HG03469 (cell line): ENCODE data around the gene RFX2.

ENCODE experiments used
- ATAC-seq: cut with Tn5 transposase; IDR thresholded peaks from one replicate; pipeline ENCODE4 v1.9.1; 2021; ENCODE audit warnings: mild to moderate bottlenecking, moderate library complexity, moderate number of reproducible peaks; ENCODE audit not compliant: unreplicated experiment

RFX2 gene

DNA sequence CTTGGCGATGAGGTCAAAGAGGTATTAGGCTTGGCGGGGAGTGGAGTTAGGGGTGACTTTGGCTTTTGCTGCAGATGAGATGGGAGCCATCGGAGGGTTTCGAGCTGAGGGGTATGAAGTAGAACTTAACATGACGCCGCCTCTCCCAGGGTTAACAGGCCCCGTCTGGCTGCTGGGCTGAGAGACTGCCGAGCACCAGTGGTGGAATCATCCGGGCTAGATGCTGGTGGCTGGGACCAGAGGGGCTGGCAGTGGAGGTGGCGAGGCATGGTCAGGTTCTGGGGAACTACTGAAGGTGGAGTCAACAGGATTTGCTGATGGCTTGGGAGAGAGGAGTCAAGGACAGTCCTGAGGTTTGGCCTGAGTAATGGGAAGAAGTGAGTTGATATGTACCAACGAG lies 4.9 kb downstream of the RFX2 start:
- no peak for ATAC-seq

DNA sequence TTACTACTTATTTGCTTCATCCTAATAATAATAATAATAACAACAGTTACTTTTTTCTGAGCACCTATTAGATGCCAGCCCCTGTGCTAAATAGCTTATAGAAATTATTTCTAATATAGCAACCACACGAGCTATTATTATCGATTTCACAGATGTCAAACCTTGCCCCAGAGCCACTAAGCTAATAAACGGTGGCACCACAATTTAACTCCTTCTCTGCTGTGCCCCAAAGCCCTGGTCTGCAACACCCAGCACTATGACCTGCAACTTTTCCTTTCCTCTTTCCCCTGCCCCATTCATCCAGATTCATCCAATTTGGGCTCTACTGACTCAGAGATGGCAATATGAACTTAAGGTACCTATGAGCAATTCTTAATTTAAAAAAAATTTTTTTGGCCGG lies 6.4 kb downstream of the RFX2 start:
- no peak for ATAC-seq

DNA sequence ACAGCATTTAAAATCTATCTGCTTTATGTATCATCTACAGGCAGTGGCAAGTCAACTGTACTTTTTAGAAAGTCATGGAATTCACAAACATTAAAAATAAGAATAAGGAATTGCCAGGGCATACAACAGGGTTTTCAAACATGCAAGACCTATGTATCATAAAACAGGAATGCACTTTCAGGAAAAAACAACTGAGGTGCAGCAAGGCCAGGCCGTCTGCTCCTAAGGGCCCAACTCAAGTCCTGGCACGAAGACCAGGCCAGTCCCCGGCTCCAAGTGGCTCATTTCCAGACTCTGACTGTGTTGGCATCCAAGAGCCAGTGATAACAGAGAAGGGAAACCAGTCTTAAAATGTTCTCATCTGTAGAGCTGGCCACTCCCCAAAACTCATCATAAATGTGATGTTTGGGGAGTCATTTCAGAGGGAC lies 7.1 kb downstream of the RFX2 start:
- ATAC-seq, result no peak

DNA sequence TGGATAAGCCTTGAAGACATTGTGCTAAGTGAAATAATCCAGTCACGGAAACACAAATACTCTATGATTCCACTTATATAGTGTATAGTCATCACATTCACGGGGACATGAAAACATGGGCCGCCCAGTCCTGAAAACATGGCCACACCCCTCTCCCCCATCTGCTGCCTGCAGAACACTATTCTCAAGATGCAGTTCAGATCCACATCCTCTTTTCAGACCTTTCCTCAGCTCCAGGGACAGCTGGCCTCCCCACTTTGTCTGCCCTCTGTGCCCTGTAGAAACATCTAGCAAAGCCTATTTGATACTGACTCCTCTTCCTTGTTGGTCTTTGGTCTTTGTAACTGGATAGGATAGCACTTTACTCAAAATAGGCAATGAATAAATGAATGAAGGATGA lies 8.3 kb downstream of the RFX2 start:
- no peak for ATAC-seq

- ATAC-seq, result no peak
These were observed 8.9 kb downstream of the RFX2 start for GRCh38 chr19:6101291-6101825.

DNA sequence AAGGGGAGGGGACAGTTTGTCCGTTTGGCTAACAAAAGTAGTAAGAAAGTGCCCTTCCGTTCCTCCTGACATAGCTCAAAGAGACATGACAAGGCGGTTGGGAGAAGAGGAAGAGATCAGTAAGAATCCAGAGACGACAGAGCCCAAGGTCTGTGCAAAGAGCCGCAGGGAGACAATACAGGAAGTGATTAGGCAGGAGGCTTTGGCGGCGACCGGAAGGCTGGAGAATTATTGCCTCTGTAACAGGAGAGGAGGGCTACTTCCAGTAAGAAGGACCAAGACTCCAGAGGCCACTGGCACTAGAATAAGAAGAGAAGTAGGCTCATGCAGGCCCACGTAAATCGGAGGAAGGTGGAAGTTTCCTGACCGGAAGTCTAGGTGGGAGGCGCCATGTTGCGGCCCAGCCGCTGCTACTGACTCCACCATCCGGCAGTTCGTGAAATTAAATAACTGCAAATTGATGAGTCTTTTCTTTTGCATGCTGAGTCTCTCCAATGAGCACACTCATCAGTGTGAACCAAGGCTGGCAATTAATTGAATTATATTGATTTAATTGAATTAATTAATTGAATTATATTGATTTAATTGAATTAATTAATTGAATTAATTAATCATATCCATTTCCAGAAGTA lies 9.9 kb downstream of the RFX2 start:
- ATAC-seq, result no peak

DNA sequence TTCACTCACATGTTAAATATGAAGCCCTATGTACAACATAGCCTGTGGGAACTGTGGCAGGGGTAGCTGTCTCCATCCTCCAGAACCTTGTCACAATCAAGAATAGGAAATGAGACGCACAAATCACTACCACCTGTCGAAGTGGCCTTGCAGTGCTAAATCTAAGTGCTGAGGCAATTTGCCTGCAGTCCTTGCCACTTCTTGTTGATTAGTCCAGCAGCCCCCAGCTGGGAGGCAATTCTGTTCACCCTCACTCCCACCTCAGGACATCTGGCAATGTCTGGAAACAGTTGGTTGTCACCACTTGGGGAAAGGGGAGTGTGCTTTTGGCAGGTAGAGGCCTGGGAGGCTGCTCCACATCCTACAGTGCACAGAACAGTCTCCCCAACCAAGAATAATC lies 10.7 kb downstream of the RFX2 start:
- ATAC-seq, result no peak

GRCh38 chr19:6099033-6099432 lies 11.3 kb downstream of the RFX2 start:
- no peak for ATAC-seq

- no peak for ATAC-seq
These were observed 11.7 kb downstream of the RFX2 start for GRCh38 chr19:6098574-6098973.

DNA sequence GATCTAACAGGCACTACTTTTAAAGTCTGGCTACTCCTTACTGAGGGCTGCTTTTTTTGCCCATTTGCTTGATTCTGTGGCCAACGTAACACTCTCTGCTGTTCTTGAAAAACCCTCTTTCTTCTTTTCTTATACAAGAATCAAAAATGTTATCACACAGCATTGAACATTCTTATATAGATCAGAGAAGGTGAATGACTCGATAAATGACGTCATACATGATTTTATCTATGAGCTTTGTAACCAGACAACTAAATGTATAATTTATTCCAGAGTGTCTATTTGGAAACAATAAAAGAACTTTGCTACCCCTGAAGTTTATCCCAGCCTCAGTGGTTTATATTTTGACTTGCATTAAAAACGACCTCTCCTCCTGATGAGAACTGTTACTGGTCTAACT lies 12.4 kb downstream of the RFX2 start:
- no peak for ATAC-seq

DNA sequence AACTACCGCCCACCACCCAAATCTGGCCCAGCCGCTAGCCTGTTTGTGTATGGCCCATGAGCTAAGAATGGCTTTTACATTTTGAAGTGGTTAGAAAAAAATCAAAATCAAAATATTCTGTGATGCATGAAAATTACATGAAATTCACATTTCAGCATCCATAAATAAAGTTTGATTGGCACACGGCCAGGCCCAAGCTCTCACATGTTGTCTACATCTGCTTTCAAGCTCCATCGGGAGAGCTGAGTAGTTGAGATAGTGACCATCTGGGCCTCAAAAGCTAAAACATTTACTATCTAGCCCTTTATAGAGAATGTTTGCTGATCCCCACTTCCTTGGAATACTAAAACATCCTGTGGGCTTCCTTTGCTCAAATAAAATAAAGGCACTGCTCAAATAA lies 14.5 kb downstream of the RFX2 start:
- no peak for ATAC-seq

- ATAC-seq, result no peak
These were observed 17.7 kb downstream of the RFX2 start for GRCh38 chr19:6092329-6093286.

- no peak for ATAC-seq
These were observed 18.5 kb downstream of the RFX2 start for GRCh38 chr19:6091771-6092291.

GRCh38 chr19:6090634-6091033 lies 19.7 kb downstream of the RFX2 start:
- no peak for ATAC-seq

GRCh38 chr19:6088602-6089049 lies 21.7 kb downstream of the RFX2 start:
- no peak for ATAC-seq

- ATAC-seq, result no peak
These were observed 23.2 kb downstream of the RFX2 start for GRCh38 chr19:6087074-6087571.

GRCh38 chr19:6086068-6086788 lies 24.1 kb downstream of the RFX2 start:
- ATAC-seq, result no peak

DNA sequence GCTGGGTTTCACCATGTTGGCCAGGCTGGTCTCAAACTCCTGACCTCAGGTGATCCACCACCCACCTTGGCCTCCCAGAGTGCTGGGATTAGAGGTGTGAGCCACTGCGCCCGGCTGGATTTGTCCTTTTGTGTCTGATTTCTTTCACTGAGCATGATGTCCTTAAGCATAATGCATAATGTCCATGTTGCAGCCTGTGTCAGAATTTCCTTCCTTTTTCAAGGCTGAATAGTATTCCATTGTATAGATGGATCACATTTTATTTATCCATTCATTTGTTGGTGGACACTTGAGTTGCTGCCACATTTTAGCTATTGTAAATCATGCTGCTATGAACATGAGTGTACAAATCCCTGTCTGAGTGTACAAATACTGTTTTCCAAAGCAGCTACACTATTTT lies 25.5 kb downstream of the RFX2 start:
- ATAC-seq, result no peak

- no peak for ATAC-seq
These were observed 31.2 kb downstream of the RFX2 start for GRCh38 chr19:6079107-6079506.

- ATAC-seq, result no peak
These were observed 32.2 kb downstream of the RFX2 start for GRCh38 chr19:6078068-6078467.
